HG02943 (cell line): Measurements from ENCODE around the gene POP4.
"Not testable (repeated sequence)": the region's sequence is repeated elsewhere in the genome, so short reads cannot be mapped to it uniquely, and the experiment has no call there.

ENCODE experiments used
- ATAC-seq: cut with Tn5 transposase; IDR thresholded peaks from one replicate; pipeline ENCODE4 v1.9.1; 2021; ENCODE audit warnings: mild to moderate bottlenecking, low read depth, moderate library complexity; ENCODE audit not compliant: unreplicated experiment

POP4 gene

GRCh38 chr19:29610574-29611271 lies 4.6 kb downstream of the POP4 start:
- peak; percentile 78 for ATAC-seq

- ATAC-seq: no peak
Observed at GRCh38 chr19:29612121-29612520, 6.0 kb downstream of the POP4 start.

- ATAC-seq: no peak
Observed at GRCh38 chr19:29612801-29613595, 6.9 kb downstream of the POP4 start.

- ATAC-seq: no peak
Observed at GRCh38 chr19:29614046-29614445, 8.0 kb downstream of the POP4 start.

GRCh38 chr19:29614780-29615179 lies 8.7 kb downstream of the POP4 start:
- no peak for ATAC-seq

GRCh38 chr19:29615891-29616425 lies 9.9 kb downstream of the POP4 start:
- no peak for ATAC-seq

GRCh38 chr19:29616541-29616940 lies 10.5 kb downstream of the POP4 start:
- no peak for ATAC-seq

- no peak for ATAC-seq
Observed at GRCh38 chr19:29617366-29618266, 11.5 kb downstream of the POP4 start.

GRCh38 chr19:29618434-29618833 lies 12.4 kb downstream of the POP4 start:
- no peak for ATAC-seq

- ATAC-seq: no peak
Observed at GRCh38 chr19:29618871-29619270, 12.8 kb downstream of the POP4 start.

- ATAC-seq: no peak
Observed at GRCh38 chr19:29620931-29621351, 14.9 kb downstream of the POP4 start.

- ATAC-seq: no peak
Observed at GRCh38 chr19:29622166-29623070, 16.3 kb downstream of the POP4 start.

- no peak for ATAC-seq
Observed at GRCh38 chr19:29623726-29624488, 17.8 kb downstream of the POP4 start.

- ATAC-seq: no peak
Observed at GRCh38 chr19:29624489-29625185, 18.6 kb downstream of the POP4 start.

- no peak for ATAC-seq
Observed at GRCh38 chr19:29625186-29625651, 19.1 kb downstream of the POP4 start.

GRCh38 chr19:29626386-29626785 lies 20.3 kb downstream of the POP4 start:
- no peak for ATAC-seq

GRCh38 chr19:29626832-29627231 lies 20.7 kb downstream of the POP4 start:
- not testable (repeated sequence) for ATAC-seq
